Astrocyte (in vitro differentiated cells and primary cell): ENCODE results near the gene PTPRQ.

Experiments used
- CTCF ChIP-seq: IDR thresholded peaks from 2 replicates; pipeline ENCODE4 v1.5.1; 2011; ENCODE audit warnings: low read depth, mild to moderate bottlenecking, inconsistent platforms, low read length, moderate library complexity; ENCODE audit not compliant: insufficient read depth
- EZH2 ChIP-seq: IDR thresholded peaks from 2 replicates; pipeline ENCODE4 v1.6.1; 2012; ENCODE audit warnings: mild to moderate bottlenecking, low read length, inconsistent platforms; ENCODE audit not compliant: insufficient read depth

GRCh38 chr12:80659512-80660063, 215.6 kb downstream of the PTPRQ start:
- TF ChIP-seq CTCF (no peak), EZH2 (no peak)
